Subcutaneous preadipocyte (primary cell): ENCODE results near the gene SCAP. TPM values are rescaled to one million over a fixed set of nuclear protein-coding genes. Genes with fewer than 3 reads are reported as not detected.

Source experiments
- small RNA-seq: library from RNA; depleted of rRNA; stranded (forward); fragments of <200 nt; gene quantifications from one replicate; pipeline ENCODE3, GENCODE V24; 2012
- total RNA-seq: library from RNA; depleted of rRNA; stranded (reverse); fragments of >200 nt; gene quantifications from 2 replicates; pipeline ENCODE4 v1.2.3, GENCODE V29; 2012

SCAP gene
- total RNA-seq = 71.3 and 79.0 TPM in 2 replicates

GRCh38 chr3:47475570-47476329 is at the start of gene SCAP:
TSS of gene SCAP (minus strand) at chr3:47475941. CDS start at chr3:47442993, 32,948 bp downstream.

GRCh38 chr3:47513125-47513929 is 37.6 kb upstream of the SCAP start, which contains the start of gene ELP6:
TSS of gene ELP6 (minus strand) at chr3:47513712. CDS start at chr3:47513590, 122 bp downstream.

GRCh38 chr3:47380601-47381316 is 95.0 kb downstream of the SCAP start, which contains the start of gene PTPN23:
TSS of gene PTPN23 (plus strand) at chr3:47381021. CDS start at chr3:47381097, 76 bp downstream.

Small RNAs within 50 kb of the gene (small RNA-seq; reads per million reads assigned to genes)
- gene AC099778.2 = not detected

Other genes with a start within 250 kb of the SCAP start
- gene KIF9, start 193.1 kb downstream of the SCAP start, total RNA-seq = 3.7 and 5.5 TPM in 2 replicates
- 18.0 and 21.9 TPM in 2 replicates for gene KLHL18, start 193.0 kb downstream of the SCAP start, total RNA-seq
- 23.1 and 42.6 TPM in 2 replicates for gene PTPN23, start 94.9 kb downstream of the SCAP start, total RNA-seq
- 25.0 and 29.9 TPM in 2 replicates for gene ELP6, start 37.8 kb upstream of the SCAP start, total RNA-seq
- 0.20 and 0.37 TPM in 2 replicates for gene CSPG5, start 102.9 kb upstream of the SCAP start, total RNA-seq